ENCODE results near the gene HOXA10.

Gene HOXA10

DNA sequence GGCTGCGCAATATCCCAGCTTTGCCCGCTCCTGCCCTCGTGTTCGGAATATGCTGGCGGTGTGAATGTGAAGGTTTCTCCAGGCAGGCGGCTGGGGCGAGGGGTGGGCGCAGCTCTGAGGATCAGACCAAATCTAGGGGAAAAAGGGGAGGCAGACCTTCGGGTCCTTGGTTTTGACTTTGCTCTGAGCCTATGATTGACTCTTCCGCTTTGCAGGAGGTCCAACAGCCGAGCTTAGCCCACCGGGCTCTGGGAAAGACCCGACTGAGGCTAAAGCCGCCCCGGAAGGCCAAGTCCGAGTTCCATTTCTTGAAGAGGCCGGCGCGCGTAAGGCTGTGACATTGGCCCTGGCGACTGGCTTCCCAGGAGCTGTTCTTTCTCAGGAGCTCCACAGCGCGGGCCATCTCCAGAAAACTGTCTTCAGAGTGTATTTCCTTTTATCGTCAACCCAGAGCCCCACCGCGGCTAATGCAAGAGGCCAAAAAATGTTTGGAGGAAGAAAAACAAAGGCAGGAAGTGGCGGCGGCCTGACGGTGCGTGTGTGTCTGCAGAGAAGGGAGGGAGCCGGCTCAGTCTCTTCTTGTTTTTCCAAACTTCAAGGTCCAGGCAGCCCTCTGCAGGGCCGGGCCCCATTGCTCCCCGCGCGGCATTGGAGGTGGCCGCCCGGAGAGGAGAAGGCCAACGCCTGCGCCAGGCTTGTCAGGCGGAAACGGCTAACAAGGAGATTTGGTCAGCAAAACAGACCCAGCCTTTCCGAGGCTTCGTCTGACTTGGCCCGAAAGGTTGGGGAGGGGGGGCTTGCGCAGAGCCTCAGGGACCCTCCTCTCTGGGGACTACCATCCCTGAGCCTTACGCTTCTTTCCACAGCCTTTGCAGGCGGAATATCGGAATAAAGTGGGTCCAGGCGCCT is 14.5 kb upstream of the HOXA10 start:
- H3K4me3 ChIP-seq (ENCODE audit: low read depth, low read length) = no peak overlapping the region
- no peak for DNase-seq (ENCODE audit: low read depth)
- TF ChIP-seq, protein P1, sequence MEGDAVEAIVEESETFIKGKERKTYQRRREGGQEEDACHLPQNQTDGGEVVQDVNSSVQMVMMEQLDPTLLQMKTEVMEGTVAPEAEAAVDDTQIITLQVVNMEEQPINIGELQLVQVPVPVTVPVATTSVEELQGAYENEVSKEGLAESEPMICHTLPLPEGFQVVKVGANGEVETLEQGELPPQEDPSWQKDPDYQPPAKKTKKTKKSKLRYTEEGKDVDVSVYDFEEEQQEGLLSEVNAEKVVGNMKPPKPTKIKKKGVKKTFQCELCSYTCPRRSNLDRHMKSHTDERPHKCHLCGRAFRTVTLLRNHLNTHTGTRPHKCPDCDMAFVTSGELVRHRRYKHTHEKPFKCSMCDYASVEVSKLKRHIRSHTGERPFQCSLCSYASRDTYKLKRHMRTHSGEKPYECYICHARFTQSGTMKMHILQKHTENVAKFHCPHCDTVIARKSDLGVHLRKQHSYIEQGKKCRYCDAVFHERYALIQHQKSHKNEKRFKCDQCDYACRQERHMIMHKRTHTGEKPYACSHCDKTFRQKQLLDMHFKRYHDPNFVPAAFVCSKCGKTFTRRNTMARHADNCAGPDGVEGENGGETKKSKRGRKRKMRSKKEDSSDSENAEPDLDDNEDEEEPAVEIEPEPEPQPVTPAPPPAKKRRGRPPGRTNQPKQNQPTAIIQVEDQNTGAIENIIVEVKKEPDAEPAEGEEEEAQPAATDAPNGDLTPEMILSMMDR (IDR thresholded peaks at IDR 0.05; ENCODE audit: insufficient read depth, low read depth, low read length, missing control alignments) = no peak

DNA sequence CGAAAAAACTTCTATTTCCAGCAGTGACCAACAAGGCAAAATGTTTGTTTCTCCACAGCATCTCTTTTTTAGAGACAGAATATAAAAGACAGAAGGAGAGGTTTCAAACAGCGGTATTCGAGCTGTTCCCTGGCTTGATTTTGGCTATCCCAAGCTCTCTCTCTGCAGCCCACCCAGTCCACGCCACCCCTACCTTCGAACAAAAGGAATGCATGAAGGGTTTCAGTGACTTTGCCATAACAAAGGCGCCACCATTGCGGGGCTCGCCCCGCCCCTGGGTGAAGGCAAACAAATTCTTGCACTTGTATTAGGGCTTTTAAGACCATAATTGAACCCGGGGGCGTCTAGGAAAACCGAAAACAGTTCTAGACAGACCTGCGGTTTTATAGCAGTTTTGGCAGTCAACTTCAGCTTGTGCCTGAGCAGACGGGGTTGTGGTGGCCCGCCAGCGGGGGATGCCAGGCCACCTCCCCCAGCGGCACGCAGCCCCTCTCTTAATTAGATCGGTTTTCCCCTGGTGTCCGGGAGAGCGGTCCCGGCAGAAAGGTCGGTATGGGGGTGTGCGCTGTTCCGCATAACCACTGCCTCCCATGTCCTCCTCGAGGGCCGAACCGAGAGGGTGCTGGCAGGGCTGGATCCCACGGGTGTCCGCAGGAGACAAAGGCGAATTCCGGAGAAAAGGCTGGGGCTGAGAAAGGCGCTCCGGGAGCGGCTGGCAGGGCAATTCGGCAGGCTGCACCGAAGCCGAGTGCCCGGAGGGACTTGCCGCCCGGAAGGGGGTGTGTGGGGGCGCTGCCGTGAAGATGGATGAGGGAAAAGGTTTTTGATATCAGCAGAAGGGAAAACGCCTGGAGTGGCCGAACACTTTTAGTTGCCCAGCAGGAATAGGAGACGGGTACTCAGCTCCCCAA is 13.6 kb upstream of the HOXA10 start:
- TF ChIP-seq, protein P1 (IDR thresholded peaks at IDR 0.05; ENCODE audit: insufficient read depth, low read depth, low read length, missing control alignments) = no peak
- DNase-seq (ENCODE audit: low read depth) = no peak
- no peak overlapping the region for H3K4me3 ChIP-seq (ENCODE audit: low read depth, low read length)

DNA sequence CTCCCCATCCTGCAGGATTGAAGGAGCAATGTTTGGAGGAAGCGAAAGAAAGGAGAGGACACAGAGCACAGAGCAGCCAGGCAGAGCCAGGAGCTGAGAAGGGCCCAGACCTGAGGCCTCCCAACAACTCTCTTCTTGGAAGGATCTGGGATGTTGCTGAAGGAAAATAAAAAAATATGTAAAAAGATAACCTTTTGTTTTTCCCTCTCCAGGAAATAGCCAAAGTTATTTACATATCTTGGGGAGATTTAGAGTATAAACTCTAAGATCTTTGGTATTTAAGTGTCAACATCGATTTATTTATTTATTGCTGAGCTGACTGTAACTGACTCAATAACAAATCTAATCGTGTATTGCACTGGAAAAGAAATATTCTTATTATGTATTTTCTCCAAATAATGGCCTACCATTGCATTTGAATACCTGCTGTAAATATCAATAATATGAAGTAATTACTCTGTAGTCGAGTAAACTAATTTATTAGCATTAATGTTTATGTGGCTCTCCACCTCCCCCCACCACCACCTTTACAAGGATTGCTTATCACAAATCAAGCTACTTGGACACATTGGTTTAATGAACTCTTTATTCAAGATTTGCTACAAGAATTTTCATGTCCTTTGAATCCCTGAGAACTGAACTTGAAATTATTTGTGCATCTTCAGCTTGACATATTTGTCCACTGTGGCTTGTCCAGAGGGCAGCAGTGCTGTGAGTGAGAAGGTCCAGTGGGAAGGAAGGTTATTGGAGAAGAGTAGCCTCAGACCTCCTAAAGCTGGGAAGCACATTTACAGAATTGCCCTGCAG is 12.8 kb upstream of the HOXA10 start:
- TF ChIP-seq, protein P1 (IDR thresholded peaks at IDR 0.05; ENCODE audit: insufficient read depth, low read depth, low read length, missing control alignments) = no peak
- H3K4me3 ChIP-seq (ENCODE audit: low read depth, low read length) = no peak overlapping the region
- no peak for DNase-seq (ENCODE audit: low read depth)

DNA sequence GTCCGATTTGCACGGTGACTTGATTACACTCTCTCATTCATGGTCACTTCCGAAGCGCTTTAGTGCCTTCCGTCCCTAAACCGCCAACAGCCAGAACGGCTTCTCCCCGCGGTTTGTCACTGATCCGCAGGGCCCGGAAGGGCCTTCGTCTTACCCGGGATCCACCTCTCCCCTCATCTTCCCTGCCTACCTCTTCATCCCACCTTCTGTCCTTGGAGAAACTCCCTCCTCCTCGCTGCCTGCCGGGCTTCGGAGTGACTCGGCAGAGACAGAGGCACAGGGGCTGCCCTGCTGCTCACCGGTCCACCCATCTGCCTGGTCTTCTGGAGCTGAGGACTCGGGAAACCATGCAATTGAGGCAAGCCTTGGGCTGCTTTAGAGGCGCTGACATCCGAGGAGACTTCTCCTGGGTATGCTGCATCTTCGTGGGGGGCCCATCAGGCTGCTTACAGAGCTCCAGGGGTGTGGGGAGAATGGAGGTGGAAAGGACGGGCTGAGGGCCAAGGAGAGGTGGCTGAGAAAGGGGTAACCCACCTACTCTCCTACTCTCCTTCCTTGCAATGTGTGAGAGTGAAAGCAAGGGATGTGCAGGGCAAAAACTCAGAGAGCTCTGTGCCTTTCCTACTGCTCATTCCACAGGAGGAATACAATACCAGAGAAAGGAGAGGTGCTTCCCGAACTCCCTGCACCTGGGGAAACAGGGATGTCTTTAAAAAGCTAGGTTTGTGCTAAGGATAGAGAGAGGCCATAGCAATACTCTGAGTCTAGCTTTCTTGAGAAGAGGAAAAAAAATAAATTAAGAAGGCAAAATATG is 11.9 kb upstream of the HOXA10 start:
- TF ChIP-seq, protein P1 (IDR thresholded peaks at IDR 0.05; ENCODE audit: insufficient read depth, low read depth, low read length, missing control alignments) = no peak
- no peak for DNase-seq (ENCODE audit: low read depth)
- no peak overlapping the region for H3K4me3 ChIP-seq (ENCODE audit: low read depth, low read length)

DNA sequence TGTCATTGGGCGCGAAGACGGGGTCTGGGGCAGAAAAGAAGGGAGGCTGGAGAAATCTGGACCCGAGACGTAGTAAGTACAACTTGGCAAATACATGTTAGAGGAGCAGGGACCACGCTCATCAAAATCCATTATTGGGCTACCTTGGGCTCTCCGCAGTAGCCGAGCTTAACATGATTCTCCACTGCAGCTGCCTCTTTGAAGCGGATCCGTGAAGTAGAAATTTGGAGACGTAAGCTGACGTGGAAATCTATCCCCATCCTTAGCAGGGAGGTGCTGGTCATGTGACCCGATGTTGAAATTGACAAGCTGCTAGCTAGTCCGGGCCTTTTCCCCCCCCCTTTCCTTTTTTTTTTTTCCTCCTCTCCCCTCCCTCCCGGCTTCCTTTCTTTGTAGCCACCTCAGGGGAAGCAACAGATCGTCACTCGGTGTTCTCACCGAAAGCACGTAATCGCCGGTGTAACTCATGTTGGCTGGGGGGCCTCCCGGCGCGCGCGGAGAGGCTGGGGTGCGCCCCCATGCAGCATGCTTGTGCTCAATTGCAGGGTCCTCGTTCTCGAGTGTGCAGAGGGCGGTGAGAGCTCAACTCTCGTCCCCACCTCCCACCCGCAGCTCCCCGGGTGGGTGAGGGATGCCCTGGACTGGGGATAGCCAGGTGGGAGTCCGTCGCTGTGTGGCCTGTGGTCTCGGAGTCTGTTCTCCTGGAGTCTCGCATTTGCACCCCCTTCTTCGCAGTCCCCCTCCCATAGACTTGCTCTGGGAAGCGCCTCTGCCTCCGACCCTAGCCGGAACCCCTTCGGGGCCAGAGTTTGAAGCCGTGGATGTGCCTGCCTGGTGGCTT is 11.1 kb upstream of the HOXA10 start, which contains the start of gene HOXA11:
HOXA11 (minus strand) TSS at position 220 of the 841 bp plus-strand sequence; CDS start at position 132, 88 bp downstream.
- TF ChIP-seq, protein P1 (IDR thresholded peaks at IDR 0.05; ENCODE audit: insufficient read depth, low read depth, low read length, missing control alignments) = no peak
- no peak within 1 kb of the TSS for H3K4me3 ChIP-seq (ENCODE audit: low read depth, low read length)
- DNase-seq (ENCODE audit: low read depth) = no peak

All from GM12865 (cell line).